NCI-H1436 (cell line): Measurements from ENCODE around the gene FUT7.

ENCODE experiments used
- DNase-seq: peaks from one replicate; lab custom pipeline; 2025; lab: John Stamatoyannopoulos, UW

Gene FUT7

DNA sequence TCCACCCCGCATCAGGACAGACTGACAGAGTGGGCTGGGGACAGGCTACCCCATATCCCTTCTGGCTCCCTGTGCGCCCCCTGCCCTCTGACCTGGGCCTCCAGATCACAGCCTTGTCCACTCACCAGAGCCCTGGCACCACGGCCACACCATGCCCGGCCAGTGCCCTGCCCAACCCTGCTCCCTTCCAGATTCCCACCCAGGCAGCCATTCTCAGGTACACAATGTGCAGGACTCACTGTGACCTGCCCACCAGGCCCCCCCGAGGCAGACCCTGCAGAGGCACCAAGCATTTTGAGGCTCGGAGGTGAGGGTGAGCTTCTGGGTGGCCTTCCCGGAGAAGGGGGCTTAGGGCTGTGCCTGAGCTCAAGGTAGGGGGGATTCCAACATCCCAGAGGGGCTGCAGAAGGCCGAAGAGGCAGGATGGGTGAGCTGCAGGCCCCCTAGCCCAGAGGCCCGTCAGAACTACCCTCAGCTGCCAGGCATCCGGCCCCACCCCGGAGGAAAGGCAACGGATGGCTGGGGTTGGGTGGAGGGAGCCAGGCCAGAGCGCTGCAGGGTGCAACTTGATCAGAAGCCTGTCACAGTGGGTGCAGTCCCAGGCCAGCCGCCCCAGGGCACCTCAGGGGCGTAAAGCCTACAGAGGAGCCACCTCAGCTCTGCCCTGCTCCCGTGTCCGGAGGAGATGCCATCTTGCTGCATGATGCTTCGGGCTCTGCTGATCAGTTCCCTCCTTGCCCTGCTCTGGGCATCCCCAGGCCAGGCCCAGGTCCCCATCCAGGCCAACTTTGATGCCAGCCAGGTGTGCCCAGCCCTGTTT lies 49.4 kb downstream of the FUT7 start, which contains the start of gene LCNL1:
Gene LCNL1, plus strand, starts transcription at position 762 of the 820 bp plus-strand sequence. CDS start 594 bp downstream, outside the sequence.
- DNase-seq: no peak

DNA sequence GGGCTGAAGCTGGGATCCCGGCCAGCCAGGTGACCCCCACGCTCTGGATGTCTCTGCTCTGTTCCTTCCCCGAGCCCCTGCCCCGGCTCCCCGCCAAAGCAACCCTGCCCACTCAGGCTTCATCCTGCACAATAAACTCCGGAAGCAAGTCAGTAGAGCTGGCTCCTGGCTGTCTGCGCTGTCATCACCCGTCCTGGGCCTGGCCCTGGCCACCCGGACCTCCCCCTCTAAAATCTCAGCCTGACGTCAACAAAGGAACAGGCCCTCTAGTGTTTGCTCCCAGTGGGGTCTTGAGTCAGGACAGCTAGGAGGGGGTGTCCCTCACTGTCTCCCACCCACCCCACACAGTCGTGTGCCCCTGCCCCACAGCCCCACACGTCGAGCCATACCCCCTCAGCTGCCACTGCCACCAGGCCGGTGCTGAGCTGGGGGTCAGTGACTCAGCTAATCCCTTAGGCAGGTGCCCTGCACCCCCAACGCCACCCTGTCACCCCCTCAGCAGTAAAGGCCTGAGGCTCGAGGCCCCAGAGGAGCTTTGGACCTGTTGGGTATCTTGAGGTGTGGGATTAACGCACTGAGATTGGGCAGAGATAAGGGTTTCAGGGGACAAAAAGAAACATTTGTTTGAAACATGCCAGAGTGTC lies 50.2 kb downstream of the FUT7 start:
- no peak for DNase-seq

DNA sequence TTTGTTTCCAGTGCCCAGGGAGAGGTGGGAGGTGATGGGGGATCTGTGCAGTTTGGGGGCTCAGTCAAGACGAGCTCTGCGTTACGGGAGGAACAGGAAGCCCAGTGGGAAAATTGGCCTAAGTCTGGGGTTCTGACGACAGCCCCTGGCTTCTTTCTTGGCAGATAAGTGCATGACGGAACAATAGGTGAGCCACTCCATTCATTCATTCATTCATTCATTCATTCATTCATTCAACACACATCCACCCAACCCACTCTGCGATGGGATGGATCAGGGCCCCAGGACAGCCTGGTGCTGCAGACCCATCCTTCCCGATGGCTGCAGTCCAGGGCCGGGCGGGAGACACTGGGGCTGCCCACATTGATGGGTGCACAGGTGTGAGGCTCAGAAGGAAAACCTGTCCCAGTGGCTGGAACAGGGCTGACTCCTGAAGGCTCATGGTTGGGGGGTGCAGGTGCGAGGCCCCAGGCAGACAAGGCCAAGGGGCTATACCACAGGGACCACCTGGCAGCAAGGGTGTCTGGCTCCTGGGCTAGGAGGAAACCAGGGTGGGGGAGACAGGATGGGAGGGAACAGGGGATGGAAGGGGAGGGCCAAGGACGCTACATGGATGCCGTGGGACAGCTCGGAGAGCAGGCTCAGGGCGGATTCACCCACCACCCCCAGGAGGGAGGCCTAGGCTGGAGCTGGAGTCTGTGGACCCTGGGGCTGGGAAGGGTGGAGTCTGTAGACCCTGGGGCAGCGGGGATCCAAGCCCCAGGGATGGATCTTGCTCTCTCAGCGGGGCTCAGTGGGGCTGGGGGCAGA lies 51.0 kb downstream of the FUT7 start:
- DNase-seq: no peak
